HFFc6 (cell line): ENCODE measurements around the gene SNRPA. TPM values are rescaled to one million over a fixed set of nuclear protein-coding genes. Genes with fewer than 3 reads are reported as not detected.
A peak's percentile ranks its signal among the peaks of the same experiment; 100 is the strongest.

Experiments
- DNase-seq: peaks from one replicate; pipeline ENCODE4 v3.0.0-alpha.2; 2018
- H3K27ac Mint-ChIP-seq: 2 replicates; pipeline ENCODE4 v1.8.0; 2020; ENCODE audit warnings: mild to moderate bottlenecking, mixed read lengths
- H3K27me3 Mint-ChIP-seq: 2 replicates; pipeline ENCODE4 v1.8.0; 2021; ENCODE audit warnings: mild to moderate bottlenecking, moderate library complexity, mixed read lengths; ENCODE audit not compliant: insufficient read depth
- H3K36me3 Mint-ChIP-seq: 2 replicates; pipeline ENCODE4 v1.8.0; 2021; ENCODE audit warnings: low read depth, mixed read lengths
- H3K4me1 Mint-ChIP-seq: 2 replicates; pipeline ENCODE4 v1.8.0; 2020; ENCODE audit warnings: low read depth, mixed read lengths
- H3K4me3 Mint-ChIP-seq: 2 replicates; pipeline ENCODE4 v1.8.0; 2020; ENCODE audit warnings: mild to moderate bottlenecking, moderate library complexity, mixed read lengths
- H3K9me3 Mint-ChIP-seq: 2 replicates; pipeline ENCODE4 v1.8.0; 2020; ENCODE audit warnings: mild to moderate bottlenecking, mixed read lengths
- total RNA-seq, 6 experiments: library from RNA; stranded (reverse); fragmentation: NEBNext Ultra II Directional; extraction: Animal tissue kit (Norgen Biotek cat#: 25700); gene quantifications; 2 replicates in 1 of 6; 3 replicates in 5 of 6; pipeline ENCODE4 v1.2.3, GENCODE V29; 2021
- TF ChIP-seq, protein P1 (sequence below): fragments of 200-600 bp; sonication (generic); IDR thresholded peaks from 2 replicates; pipeline ENCODE4 v1.5.0; 2021; ENCODE audit warnings: antibody characterized with exemption, mild to moderate bottlenecking

SNRPA gene
- total RNA-seq, 6 experiments from 2014 or later = 87.8 to 120 (median 104) TPM

DNA sequence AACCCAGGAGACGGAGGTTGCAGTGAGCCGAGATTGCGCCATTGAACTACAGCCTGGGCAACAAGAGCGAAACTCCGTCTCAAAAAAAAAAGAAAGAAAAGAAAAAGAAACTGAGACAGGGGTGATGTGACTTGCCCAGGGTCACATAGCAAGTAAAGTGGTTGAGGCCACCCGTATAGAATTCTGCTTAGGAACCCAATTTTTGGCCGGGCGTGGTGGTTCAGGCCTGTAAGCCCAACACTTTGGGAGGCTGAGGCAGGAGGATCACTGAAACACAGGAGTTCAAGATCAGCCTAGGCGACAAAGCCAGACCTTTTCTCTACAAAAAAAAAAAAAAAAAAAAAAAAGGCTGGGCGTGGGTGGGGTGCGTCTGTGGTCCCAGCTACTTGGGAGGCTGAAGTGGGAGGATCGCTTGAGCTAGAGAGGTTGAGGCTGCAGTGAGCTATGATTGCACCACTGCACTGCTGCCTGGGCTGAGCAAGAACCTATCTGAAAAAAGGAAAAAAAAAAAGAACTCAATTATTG, 1.3 kb downstream of the SNRPA start:
- H3K4me1 Mint-ChIP-seq = peaks cover 48% of the 10 kb centered on the region
- peak overlapping the region; percentile 96 for H3K27ac Mint-ChIP-seq
- H3K27me3 Mint-ChIP-seq = peaks cover 6% of the 10 kb centered on the region
- H3K4me3 Mint-ChIP-seq = peak overlapping the region; percentile 96
- no peak for DNase-seq
- H3K9me3 Mint-ChIP-seq = no peaks in the 10 kb centered on the region
- TF ChIP-seq, protein P1, sequence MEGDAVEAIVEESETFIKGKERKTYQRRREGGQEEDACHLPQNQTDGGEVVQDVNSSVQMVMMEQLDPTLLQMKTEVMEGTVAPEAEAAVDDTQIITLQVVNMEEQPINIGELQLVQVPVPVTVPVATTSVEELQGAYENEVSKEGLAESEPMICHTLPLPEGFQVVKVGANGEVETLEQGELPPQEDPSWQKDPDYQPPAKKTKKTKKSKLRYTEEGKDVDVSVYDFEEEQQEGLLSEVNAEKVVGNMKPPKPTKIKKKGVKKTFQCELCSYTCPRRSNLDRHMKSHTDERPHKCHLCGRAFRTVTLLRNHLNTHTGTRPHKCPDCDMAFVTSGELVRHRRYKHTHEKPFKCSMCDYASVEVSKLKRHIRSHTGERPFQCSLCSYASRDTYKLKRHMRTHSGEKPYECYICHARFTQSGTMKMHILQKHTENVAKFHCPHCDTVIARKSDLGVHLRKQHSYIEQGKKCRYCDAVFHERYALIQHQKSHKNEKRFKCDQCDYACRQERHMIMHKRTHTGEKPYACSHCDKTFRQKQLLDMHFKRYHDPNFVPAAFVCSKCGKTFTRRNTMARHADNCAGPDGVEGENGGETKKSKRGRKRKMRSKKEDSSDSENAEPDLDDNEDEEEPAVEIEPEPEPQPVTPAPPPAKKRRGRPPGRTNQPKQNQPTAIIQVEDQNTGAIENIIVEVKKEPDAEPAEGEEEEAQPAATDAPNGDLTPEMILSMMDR = no peak
- peaks cover 46% of the 10 kb centered on the region for H3K36me3 Mint-ChIP-seq

DNA sequence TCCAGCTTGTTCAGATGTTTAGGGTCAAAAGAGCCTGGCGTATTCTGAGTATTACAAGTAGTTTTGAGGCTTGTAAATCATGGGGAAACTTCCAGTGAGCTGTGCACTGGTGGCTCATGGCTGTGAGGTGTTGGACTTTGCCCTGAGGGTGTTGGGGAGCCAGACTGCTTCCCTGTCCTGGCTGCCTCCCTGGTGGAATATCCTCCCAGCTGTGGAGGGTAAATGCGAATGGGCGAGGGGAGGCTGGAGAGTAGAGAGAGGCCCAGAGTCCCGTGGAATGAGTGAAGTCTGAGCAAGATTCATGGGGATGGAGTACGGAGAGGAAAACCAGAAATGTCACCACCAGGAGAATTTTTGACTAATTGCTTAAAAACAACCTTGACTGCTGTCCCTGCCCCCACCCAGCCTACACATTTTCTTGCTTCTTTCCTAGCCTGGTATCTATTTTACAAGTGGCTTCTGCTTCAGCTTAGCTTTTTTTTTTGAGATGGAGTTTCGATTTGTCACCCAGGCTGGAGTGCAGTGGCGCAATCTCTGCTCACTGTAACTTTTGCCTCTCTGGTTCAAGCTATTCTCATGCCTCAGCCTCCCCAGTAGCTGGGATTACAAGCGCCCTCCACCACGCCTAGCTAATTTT, 3.7 kb downstream of the SNRPA start:
- TF ChIP-seq, protein P1 = no peak
- peak; percentile 21 for DNase-seq

DNA sequence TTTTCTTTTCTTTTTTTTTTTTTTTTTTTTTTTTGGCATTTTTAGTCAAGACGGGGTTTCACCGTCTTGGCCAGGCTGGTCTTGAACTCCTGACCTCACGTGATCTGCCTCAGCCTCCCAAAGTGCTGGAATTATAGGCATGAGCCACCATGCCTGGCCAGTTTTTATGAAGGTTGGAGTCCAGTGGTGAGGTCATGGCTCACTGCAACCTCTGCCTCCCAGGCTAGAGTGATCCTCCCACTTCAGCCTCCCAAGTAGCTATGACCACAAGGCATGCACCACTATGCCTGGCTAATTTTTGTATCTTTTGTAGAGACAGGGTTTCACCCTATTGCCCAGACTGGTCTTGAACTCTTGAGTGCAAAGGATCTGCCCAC, 4.2 kb downstream of the SNRPA start:
- Mint-ChIP-seq H3K9me3 (no peaks in the 10 kb centered on the region), H3K4me1 (peaks cover 30% of the 10 kb centered on the region), H3K4me3 (no peak overlapping the region), H3K27ac (no peak overlapping the region), H3K27me3 (peaks cover 6% of the 10 kb centered on the region), H3K36me3 (peaks cover 51% of the 10 kb centered on the region)
- TF ChIP-seq, protein P1 = no peak
- no peak for DNase-seq

More for the DNA sequence above, 3.7 kb downstream of the SNRPA start:
- Mint-ChIP-seq H3K9me3 (no peaks in the 10 kb centered on the region), H3K4me3 (peak overlapping the region; percentile 28), H3K27ac (peak overlapping the region; percentile 64), H3K4me1 (peaks cover 35% of the 10 kb centered on the region), H3K27me3 (peaks cover 6% of the 10 kb centered on the region), H3K36me3 (peaks cover 52% of the 10 kb centered on the region)

DNA sequence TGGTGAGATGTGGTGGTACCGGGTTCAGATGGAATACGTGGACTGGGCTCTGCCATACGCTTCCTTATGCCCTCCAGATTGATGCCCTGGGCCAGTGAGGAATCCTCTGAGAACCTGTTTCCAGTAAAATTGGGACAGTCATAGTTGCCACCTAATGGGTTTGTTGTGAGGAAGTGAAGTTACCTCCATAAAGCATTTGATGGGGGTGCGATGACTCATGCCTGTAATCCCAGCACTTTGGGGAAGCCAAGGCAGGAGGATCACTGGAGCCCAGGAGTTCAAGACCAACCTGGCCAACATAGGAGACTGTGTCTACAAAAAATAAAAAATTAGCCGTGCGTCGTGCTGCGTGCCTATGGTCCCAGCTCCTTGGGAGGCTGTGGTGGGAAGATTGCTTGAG, 4.8 kb downstream of the SNRPA start:
- H3K4me3 Mint-ChIP-seq = no peak overlapping the region
- peaks cover 29% of the 10 kb centered on the region for H3K4me1 Mint-ChIP-seq
- TF ChIP-seq, protein P1 = no peak
- peaks cover 2% of the 10 kb centered on the region for H3K27me3 Mint-ChIP-seq
- no peak for DNase-seq
- no peaks in the 10 kb centered on the region for H3K9me3 Mint-ChIP-seq
- peaks cover 55% of the 10 kb centered on the region for H3K36me3 Mint-ChIP-seq
- H3K27ac Mint-ChIP-seq = no peak overlapping the region; the same call in 1 of the 2 replicates

DNA sequence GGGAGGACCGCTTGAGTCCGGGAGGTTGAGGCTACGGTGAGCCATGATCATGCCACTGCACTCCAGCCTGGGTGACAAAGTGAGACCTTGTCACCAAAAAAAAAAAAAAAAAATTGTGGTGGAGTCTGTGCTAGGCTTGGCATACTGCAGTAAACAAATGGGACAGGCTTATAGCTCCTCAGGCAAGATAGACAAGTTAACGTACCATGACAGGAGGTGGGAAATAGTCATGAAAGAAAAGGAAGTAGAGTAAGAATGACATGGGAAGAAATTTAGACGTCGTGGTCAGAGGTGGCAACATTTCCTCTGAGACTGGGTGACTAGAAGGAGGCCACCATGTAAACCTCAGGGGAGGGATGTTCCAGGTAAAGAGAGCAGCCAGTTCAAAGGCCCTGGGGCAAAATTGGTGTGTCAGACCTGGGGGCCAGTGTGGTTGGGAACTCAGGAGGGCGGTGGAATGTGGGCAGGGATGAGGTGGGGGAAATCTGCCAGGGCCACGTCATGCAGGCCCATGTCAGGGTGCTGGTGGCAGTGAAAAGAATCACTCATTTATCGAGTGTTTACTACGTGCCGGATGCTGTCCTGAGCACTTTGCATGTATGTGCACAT, 5.6 kb downstream of the SNRPA start:
- peaks cover 53% of the 10 kb centered on the region for H3K36me3 Mint-ChIP-seq
- TF ChIP-seq, protein P1 = no peak
- no peak overlapping the region for H3K4me3 Mint-ChIP-seq
- H3K4me1 Mint-ChIP-seq = peaks cover 29% of the 10 kb centered on the region
- peaks cover 2% of the 10 kb centered on the region for H3K27me3 Mint-ChIP-seq
- no peak overlapping the region; the same call in 1 of the 2 replicates for H3K27ac Mint-ChIP-seq
- no peaks in the 10 kb centered on the region for H3K9me3 Mint-ChIP-seq
- DNase-seq = no peak
